Gastroesophageal sphincter (tissue), 3 donors: ENCODE measurements around the gene MC2R.

Experiments
- CTCF ChIP-seq, 4 experiments: fragments of 200-600 bp in 2 of 4; fragments of 450-650 bp in 2 of 4; sonication (generic) in 1 of 4; IDR thresholded peaks; one replicate each; pipeline ENCODE4 v1.5.1; 2017 to 2019; ENCODE audit warnings: antibody characterized with exemption in 4 of 4, mild to moderate bottlenecking in 2 of 4, moderate library complexity in 2 of 4
- POLR2A ChIP-seq, 2 donors: fragments of 450-650 bp; IDR thresholded peaks; one replicate each; pipeline ENCODE4 v1.6.1; 2017; ENCODE audit warnings: antibody characterized with exemption in 2 of 2, mild to moderate bottlenecking in 2 of 2, moderate library complexity in 1 of 2

GRCh38 chr18:13945811-13946210 lies 30.5 kb upstream of the MC2R start:
- TF ChIP-seq POLR2A (IDR thresholded peaks at IDR 0.05) (no peak), CTCF (IDR thresholded peaks at IDR 0.05) (no peak)
